Measurements from ENCODE around the gene VPS50. TPM values are rescaled to one million over a fixed set of nuclear protein-coding genes. Genes with fewer than 3 reads are reported as not detected.
A peak's percentile ranks its signal among the peaks of the same experiment; 100 is the strongest.

VPS50 gene
- total RNA-seq, 1 experiment from 2014 or later: 9.2 TPM

DNA sequence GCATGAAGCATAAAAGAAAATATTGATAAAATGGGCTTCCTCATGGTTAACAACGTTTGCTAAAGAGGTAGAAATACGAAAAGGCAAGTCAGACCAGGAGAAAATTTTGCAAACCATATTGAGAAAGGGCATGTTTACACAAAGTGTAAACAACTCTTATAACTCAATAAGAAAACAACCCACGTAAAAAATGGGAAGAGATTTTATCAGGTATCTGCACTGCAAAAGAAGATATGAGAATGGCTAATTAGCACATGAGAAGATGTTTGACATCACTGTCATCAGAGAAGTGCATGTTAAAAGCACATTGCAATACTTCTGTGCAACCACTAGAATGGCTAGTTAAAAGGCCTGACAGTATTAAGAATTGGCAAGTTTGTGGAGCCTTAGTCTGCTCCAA, 99.5 kb downstream of the VPS50 start:
- ChIA-PET POLR2A (no interaction called here), CTCF (no interaction called here)
- no peak overlapping the region for H3K4me3 Mint-ChIP-seq
- no peak overlapping the region for H3K27ac Mint-ChIP-seq
- no peaks in the 10 kb centered on the region for H3K9me3 Mint-ChIP-seq
- ATAC-seq (no peak), DNase-seq (ENCODE audit: low spot score) (no peak)
- no peaks in the 10 kb centered on the region for H3K36me3 Mint-ChIP-seq
- TF ChIP-seq, protein P1, sequence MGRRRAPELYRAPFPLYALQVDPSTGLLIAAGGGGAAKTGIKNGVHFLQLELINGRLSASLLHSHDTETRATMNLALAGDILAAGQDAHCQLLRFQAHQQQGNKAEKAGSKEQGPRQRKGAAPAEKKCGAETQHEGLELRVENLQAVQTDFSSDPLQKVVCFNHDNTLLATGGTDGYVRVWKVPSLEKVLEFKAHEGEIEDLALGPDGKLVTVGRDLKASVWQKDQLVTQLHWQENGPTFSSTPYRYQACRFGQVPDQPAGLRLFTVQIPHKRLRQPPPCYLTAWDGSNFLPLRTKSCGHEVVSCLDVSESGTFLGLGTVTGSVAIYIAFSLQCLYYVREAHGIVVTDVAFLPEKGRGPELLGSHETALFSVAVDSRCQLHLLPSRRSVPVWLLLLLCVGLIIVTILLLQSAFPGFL (CRISPR knock-in tag; IDR thresholded peaks at IDR 0.05; ENCODE audit: borderline replicate concordance): no peak
- H3K27me3 Mint-ChIP-seq (ENCODE audit: low read depth): no peaks in the 10 kb centered on the region
- H3K4me1 Mint-ChIP-seq: no peaks in the 10 kb centered on the region

DNA sequence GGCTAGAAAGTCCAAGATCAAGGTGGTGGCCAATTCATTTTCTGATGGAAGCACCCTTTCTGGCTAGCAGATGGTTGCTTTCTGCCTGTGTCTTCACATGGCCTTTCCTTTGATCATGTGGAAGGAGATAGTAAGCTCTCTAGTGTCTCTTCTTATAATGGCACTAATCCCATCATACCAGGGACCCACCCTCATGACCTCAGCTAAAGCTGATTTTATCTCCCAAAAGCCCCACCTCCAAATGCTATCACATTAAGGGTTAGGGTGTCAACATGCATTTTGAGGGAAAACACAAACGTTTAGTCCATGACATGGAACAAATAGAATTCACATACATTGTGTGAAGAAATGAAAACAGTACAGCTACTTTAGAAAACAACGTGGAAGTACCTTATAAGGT, 100.0 kb downstream of the VPS50 start:
- no peak for DNase-seq (ENCODE audit: low spot score)

DNA sequence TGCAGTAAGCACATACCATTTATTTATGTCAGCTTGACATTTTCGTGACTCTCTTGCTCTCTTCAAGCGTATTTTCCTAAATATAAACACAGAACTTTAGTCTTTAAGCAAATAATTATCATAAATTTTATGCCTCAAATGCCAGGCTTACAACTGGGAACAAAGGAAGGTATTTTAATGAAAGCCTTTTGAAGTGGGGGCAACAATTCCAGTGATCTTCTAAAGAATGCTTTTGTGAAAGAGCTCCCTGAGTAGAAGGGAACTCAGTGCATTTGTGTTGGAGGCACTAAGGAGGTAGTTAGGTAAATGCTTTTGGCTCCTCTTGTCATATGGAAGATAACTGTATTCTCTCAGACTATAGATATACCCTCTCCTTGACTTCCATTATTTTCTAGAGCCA, 104.9 kb downstream of the VPS50 start:
- Mint-ChIP-seq H3K36me3 (peaks cover 17% of the 10 kb centered on the region), H3K27ac (no peak overlapping the region), H3K4me3 (no peak overlapping the region), H3K27me3 (ENCODE audit: low read depth) (no peaks in the 10 kb centered on the region), H3K4me1 (peaks cover 25% of the 10 kb centered on the region), H3K9me3 (peaks cover 13% of the 10 kb centered on the region)
- TF ChIP-seq ZBTB21 (CRISPR knock-in tag; IDR thresholded peaks at IDR 0.05; ENCODE audit: borderline replicate concordance) (no peak), SMAD4 (CRISPR knock-in tag; IDR thresholded peaks at IDR 0.05) (no peak), TEAD4 (CRISPR knock-in tag; IDR thresholded peaks at IDR 0.05) (no peak), NR3C1 (CRISPR knock-in tag; conservative IDR thresholded peaks at IDR 0.05; ENCODE audit: low read depth) (no peak), FOXP1 (CRISPR knock-in tag; IDR thresholded peaks at IDR 0.05; ENCODE audit: borderline replicate concordance) (no peak), ZNF416 (CRISPR knock-in tag; IDR thresholded peaks at IDR 0.05) (no peak), ZNF138 (CRISPR knock-in tag; conservative IDR thresholded peaks at IDR 0.05) (no peak), SP1 (CRISPR knock-in tag; conservative IDR thresholded peaks at IDR 0.05) (no peak)
- TF ChIP-seq, protein P2, sequence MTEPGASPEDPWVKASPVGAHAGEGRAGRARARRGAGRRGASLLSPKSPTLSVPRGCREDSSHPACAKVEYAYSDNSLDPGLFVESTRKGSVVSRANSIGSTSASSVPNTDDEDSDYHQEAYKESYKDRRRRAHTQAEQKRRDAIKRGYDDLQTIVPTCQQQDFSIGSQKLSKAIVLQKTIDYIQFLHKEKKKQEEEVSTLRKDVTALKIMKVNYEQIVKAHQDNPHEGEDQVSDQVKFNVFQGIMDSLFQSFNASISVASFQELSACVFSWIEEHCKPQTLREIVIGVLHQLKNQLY (CRISPR knock-in tag; IDR thresholded peaks at IDR 0.05): no peak
- TF ChIP-seq, protein P3, sequence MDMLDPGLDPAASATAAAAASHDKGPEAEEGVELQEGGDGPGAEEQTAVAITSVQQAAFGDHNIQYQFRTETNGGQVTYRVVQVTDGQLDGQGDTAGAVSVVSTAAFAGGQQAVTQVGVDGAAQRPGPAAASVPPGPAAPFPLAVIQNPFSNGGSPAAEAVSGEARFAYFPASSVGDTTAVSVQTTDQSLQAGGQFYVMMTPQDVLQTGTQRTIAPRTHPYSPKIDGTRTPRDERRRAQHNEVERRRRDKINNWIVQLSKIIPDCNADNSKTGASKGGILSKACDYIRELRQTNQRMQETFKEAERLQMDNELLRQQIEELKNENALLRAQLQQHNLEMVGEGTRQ (CRISPR knock-in tag; IDR thresholded peaks at IDR 0.05): no peak
- TF ChIP-seq, protein P4, sequence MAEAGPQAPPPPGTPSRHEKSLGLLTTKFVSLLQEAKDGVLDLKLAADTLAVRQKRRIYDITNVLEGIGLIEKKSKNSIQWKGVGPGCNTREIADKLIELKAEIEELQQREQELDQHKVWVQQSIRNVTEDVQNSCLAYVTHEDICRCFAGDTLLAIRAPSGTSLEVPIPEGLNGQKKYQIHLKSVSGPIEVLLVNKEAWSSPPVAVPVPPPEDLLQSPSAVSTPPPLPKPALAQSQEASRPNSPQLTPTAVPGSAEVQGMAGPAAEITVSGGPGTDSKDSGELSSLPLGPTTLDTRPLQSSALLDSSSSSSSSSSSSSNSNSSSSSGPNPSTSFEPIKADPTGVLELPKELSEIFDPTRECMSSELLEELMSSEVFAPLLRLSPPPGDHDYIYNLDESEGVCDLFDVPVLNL (CRISPR knock-in tag; IDR thresholded peaks at IDR 0.05; ENCODE audit: borderline replicate concordance, low read depth): no peak
- TF ChIP-seq, protein P5, sequence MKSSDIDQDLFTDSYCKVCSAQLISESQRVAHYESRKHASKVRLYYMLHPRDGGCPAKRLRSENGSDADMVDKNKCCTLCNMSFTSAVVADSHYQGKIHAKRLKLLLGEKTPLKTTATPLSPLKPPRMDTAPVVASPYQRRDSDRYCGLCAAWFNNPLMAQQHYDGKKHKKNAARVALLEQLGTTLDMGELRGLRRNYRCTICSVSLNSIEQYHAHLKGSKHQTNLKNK (CRISPR knock-in tag; IDR thresholded peaks at IDR 0.05): no peak
- TF ChIP-seq, protein P6, sequence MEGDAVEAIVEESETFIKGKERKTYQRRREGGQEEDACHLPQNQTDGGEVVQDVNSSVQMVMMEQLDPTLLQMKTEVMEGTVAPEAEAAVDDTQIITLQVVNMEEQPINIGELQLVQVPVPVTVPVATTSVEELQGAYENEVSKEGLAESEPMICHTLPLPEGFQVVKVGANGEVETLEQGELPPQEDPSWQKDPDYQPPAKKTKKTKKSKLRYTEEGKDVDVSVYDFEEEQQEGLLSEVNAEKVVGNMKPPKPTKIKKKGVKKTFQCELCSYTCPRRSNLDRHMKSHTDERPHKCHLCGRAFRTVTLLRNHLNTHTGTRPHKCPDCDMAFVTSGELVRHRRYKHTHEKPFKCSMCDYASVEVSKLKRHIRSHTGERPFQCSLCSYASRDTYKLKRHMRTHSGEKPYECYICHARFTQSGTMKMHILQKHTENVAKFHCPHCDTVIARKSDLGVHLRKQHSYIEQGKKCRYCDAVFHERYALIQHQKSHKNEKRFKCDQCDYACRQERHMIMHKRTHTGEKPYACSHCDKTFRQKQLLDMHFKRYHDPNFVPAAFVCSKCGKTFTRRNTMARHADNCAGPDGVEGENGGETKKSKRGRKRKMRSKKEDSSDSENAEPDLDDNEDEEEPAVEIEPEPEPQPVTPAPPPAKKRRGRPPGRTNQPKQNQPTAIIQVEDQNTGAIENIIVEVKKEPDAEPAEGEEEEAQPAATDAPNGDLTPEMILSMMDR (IDR thresholded peaks at IDR 0.05): no peak
- ATAC-seq: peak; percentile 85
- ChIA-PET CTCF (interaction anchor here (0.6 to 1.4 kb wide), 4 partner anchors 37 to 890 kb away, joined by 3 to 9 read pairs (median 5); no protein-coding TSS in a partner anchor), POLR2A (no interaction called here)
- no peak for DNase-seq (ENCODE audit: low spot score)

More for the DNA sequence above, 100.0 kb downstream of the VPS50 start:
- no peaks in the 10 kb centered on the region for H3K36me3 Mint-ChIP-seq
- POLR2A ChIA-PET: no interaction called here
- no peak overlapping the region for H3K4me3 Mint-ChIP-seq
- CTCF ChIA-PET: no interaction called here
- TF ChIP-seq ETV6 (CRISPR knock-in tag; IDR thresholded peaks at IDR 0.05): no peak
- no peak for TF ChIP-seq ZNF263 (CRISPR knock-in tag; IDR thresholded peaks at IDR 0.05; ENCODE audit: low read depth)
- no peak for TF ChIP-seq NR2C2 (CRISPR knock-in tag; IDR thresholded peaks at IDR 0.05)
- TF ChIP-seq, protein P3 (CRISPR knock-in tag; IDR thresholded peaks at IDR 0.05): no peak
- TF ChIP-seq OVOL2 (CRISPR knock-in tag; IDR thresholded peaks at IDR 0.05; ENCODE audit: borderline replicate concordance): no peak
- TF ChIP-seq, protein P7, sequence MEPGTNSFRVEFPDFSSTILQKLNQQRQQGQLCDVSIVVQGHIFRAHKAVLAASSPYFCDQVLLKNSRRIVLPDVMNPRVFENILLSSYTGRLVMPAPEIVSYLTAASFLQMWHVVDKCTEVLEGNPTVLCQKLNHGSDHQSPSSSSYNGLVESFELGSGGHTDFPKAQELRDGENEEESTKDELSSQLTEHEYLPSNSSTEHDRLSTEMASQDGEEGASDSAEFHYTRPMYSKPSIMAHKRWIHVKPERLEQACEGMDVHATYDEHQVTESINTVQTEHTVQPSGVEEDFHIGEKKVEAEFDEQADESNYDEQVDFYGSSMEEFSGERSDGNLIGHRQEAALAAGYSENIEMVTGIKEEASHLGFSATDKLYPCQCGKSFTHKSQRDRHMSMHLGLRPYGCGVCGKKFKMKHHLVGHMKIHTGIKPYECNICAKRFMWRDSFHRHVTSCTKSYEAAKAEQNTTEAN (CRISPR knock-in tag; IDR thresholded peaks at IDR 0.05): no peak
- TF ChIP-seq ZNF121 (CRISPR knock-in tag; IDR thresholded peaks at IDR 0.05): no peak
- TF ChIP-seq, protein P6 (IDR thresholded peaks at IDR 0.05): no peak
- peaks cover 3% of the 10 kb centered on the region; the same call in 1 of the 2 replicates for H3K4me1 Mint-ChIP-seq
- ATAC-seq: no peak
- H3K27ac Mint-ChIP-seq: no peak overlapping the region
- H3K9me3 Mint-ChIP-seq: no peaks in the 10 kb centered on the region
- no peaks in the 10 kb centered on the region for H3K27me3 Mint-ChIP-seq (ENCODE audit: low read depth)
